Measurements from ENCODE around the gene TSPYL2. TPM values are rescaled to one million over a fixed set of nuclear protein-coding genes. Genes with fewer than 3 reads are reported as not detected.

Gene TSPYL2
- total RNA-seq, 2 donors from 2014 or later = 16.6 to 25.1 TPM

GRCh38 chrX:53089224-53089842 lies 7.2 kb downstream of the TSPYL2 start:
- no peak for DNase-seq
- Histone ChIP-seq H3K36me3 (ENCODE audit: control insufficient read depth, insufficient read depth, low read length) (peaks cover 18% of the 10 kb centered on the region), H3K9ac (ENCODE audit: extremely low read depth, low read length, poor library complexity, severe bottlenecking) (peak overlapping the region; percentile 42), H3K4me1 (ENCODE audit: control insufficient read depth, insufficient read depth, low read length) (no peaks in the 10 kb centered on the region), H3K9me3 (ENCODE audit: control insufficient read depth, low read length) (no peaks in the 10 kb centered on the region), H3K27me3 (ENCODE audit: control insufficient read depth, insufficient read depth, low read length, poor library complexity, severe bottlenecking) (no peaks in the 10 kb centered on the region), H3K4me3 (ENCODE audit: low read length) (peak overlapping the region; percentile 85), H3K27ac (ENCODE audit: low read depth, low read length) (no peak overlapping the region)
- Mint-ChIP-seq H3K9me3 (peaks cover 60% of the 10 kb centered on the region), H3K4me1 (peaks cover 3% of the 10 kb centered on the region), H3K27me3 (ENCODE audit: insufficient read depth) (no peaks in the 10 kb centered on the region), H3K36me3 (ENCODE audit: low read depth) (peaks cover 22% of the 10 kb centered on the region), H3K27ac (peak overlapping the region; percentile 95), H3K4me3 (peak overlapping the region; percentile 77)
- WGBS, 2 experiments (ENCODE audit: insufficient coverage in 1 of 2, insufficient read length in 1 of 2) = 12 to 92% methylated on average over 1 to 9 of the region's 11 CpGs
- TF ChIP-seq CTCF (conservative IDR thresholded peaks at IDR 0.05) = peak; percentile 81

- no peaks in the 10 kb centered on the region for H3K27me3 Mint-ChIP-seq (ENCODE audit: insufficient read depth)
- TF ChIP-seq CTCF (conservative IDR thresholded peaks at IDR 0.05) = no peak
- H3K4me1 Mint-ChIP-seq = peaks cover 6% of the 10 kb centered on the region
- H3K9me3 Mint-ChIP-seq = peaks cover 63% of the 10 kb centered on the region
- H3K27ac Mint-ChIP-seq = no peak overlapping the region
- Histone ChIP-seq H3K9me3 (ENCODE audit: control insufficient read depth, low read length) (no peaks in the 10 kb centered on the region), H3K9ac (ENCODE audit: extremely low read depth, low read length, poor library complexity, severe bottlenecking) (no peak overlapping the region), H3K4me3 (ENCODE audit: low read length) (no peak overlapping the region), H3K4me1 (ENCODE audit: control insufficient read depth, insufficient read depth, low read length) (no peaks in the 10 kb centered on the region), H3K27ac (ENCODE audit: low read depth, low read length) (no peak overlapping the region), H3K27me3 (ENCODE audit: control insufficient read depth, insufficient read depth, low read length, poor library complexity, severe bottlenecking) (no peaks in the 10 kb centered on the region), H3K36me3 (ENCODE audit: control insufficient read depth, insufficient read depth, low read length) (peaks cover 12% of the 10 kb centered on the region)
- peaks cover 16% of the 10 kb centered on the region for H3K36me3 Mint-ChIP-seq (ENCODE audit: low read depth)
- H3K4me3 Mint-ChIP-seq = no peak overlapping the region
- DNase-seq = no peak
- WGBS, 2 experiments (ENCODE audit: insufficient coverage in 1 of 2, insufficient read length in 1 of 2) = 89% methylated on average over 2 of the region's 2 CpGs; no CpG with 5 or more reads in 1 of the 2 experiments
Observed at GRCh38 chrX:53089925-53090324, 7.8 kb downstream of the TSPYL2 start.

- no peaks in the 10 kb centered on the region for H3K36me3 ChIP-seq (ENCODE audit: control insufficient read depth, insufficient read depth, low read length)
- no peak for DNase-seq
- H3K27me3 ChIP-seq (ENCODE audit: control insufficient read depth, insufficient read depth, low read length, poor library complexity, severe bottlenecking) = no peaks in the 10 kb centered on the region
- Mint-ChIP-seq H3K9me3 (peaks cover 60% of the 10 kb centered on the region), H3K4me3 (no peak overlapping the region), H3K36me3 (ENCODE audit: low read depth) (peaks cover 3% of the 10 kb centered on the region), H3K27ac (no peak overlapping the region), H3K27me3 (ENCODE audit: insufficient read depth) (no peaks in the 10 kb centered on the region), H3K4me1 (peaks cover 9% of the 10 kb centered on the region)
- H3K9ac ChIP-seq (ENCODE audit: extremely low read depth, low read length, poor library complexity, severe bottlenecking) = no peak overlapping the region
- 89% methylated on average over 2 of the region's 2 CpGs; no CpG with 5 or more reads in 1 of the 2 experiments for WGBS, 2 experiments (ENCODE audit: insufficient coverage in 1 of 2, insufficient read length in 1 of 2)
- TF ChIP-seq CTCF (conservative IDR thresholded peaks at IDR 0.05) = no peak
- H3K4me3 ChIP-seq (ENCODE audit: low read length) = no peak overlapping the region
- H3K4me1 ChIP-seq (ENCODE audit: control insufficient read depth, insufficient read depth, low read length) = no peaks in the 10 kb centered on the region
- H3K27ac ChIP-seq (ENCODE audit: low read depth, low read length) = no peak overlapping the region
- H3K9me3 ChIP-seq (ENCODE audit: control insufficient read depth, low read length) = no peaks in the 10 kb centered on the region
Observed at GRCh38 chrX:53091354-53091753, 9.2 kb downstream of the TSPYL2 start.
